CD4-positive, alpha-beta T cell treated with Interleukin-6 for 4 hours (primary cell): ENCODE results near the gene SAA2.
"Not testable (repeated sequence)": the region's sequence is repeated elsewhere in the genome, so short reads cannot be mapped to it uniquely, and the experiment has no call there.

ENCODE experiments used
- DNase-seq: peaks from one replicate; pipeline ENCODE4 v3.0.0-alpha.2; 2020; ENCODE audit warnings: mixed read lengths

SAA2 gene

GRCh38 chr11:18246379-18247190, 1.9 kb downstream of the SAA2 start:
- DNase-seq = peak; percentile 19

- DNase-seq = no peak
Measured at GRCh38 chr11:18245396-18245795, 3.1 kb downstream of the SAA2 start.

- DNase-seq = peak; percentile 59
Measured at GRCh38 chr11:18243783-18244362, 4.6 kb downstream of the SAA2 start.

- DNase-seq = no peak
Measured at GRCh38 chr11:18239655-18240054, 8.8 kb downstream of the SAA2 start.

DNA sequence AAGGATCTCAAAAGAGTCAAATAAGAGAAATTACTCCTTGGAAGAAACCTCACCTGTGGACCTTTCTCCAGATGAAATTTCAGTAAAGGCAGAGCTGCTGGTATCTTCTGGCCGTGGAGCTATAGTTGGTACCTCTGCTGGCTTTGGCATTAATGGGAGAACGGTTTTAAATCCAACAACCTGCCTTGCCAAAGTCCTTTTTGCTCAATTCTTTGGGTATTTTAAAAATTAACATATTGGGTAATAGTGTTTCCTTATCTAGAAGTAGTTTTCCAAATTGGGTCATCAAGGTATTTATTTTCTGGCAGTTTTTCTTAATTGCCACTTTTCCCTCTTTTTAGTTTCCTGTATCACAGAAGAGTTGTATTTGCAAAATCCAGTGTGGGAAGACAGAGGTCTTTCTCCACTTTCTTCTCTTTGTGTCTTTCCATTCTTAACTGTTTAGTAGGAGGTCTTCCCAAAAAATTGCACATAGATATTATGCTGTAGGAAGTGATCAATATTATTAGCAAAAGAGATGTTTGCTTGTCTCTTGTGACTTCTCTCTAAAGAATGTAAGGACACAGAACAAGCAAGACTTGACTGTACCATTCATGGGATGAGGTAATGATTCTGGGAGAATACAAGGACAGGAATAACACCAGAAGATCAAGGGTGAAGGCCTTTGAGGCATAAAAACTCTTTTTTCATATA, 11.7 kb downstream of the SAA2 start, which contains the start of gene SAA4:
Gene SAA4 (minus strand): TSS at position 139 of the 693 bp plus-strand sequence. CDS start 876 bp downstream, outside the sequence.
- no peak for DNase-seq

DNA sequence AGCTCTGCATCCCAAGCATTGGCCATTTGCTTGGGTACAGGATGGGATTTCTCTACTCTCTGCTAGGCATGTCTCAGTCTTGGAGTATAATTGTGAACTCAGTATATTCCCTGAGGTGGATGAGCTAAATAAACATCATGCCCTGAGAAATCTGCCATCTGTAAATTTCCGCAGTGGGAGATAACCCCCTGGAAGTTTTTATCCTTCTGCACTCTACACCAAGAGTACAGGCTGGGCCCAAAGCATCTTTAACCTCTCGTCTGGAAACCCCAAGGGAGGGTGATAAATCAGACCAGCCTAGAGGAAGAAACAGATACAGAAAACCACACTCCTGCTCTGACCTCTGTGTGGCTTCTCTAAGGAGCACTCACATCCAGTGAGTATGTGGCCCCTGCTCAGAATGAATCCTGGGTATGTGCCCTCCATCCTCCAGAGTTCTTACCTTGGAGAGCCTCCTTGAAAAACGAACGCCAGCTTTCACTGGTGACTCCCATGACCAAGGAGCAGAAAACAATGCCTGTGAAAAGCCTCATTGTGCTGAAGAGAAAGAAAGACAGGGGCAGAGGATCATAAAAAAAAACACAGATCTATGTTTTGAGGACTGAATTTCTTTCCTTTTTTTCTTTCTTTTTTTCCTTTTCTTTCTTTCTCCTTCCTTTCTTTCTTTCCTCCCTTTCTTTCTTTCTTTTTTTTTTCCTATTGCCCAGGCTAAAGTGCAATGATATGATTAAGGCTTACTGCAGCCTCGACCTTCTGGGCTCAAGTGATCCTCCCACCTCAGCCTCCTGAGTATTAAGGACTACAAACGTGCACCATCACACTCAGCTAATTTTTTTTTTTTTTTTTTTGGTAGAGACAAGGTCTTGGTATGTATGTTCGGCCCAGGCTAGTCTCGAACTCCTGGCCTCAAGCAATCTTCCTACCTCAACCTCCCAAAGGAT, 12.8 kb downstream of the SAA2 start:
- DNase-seq = no peak

- no peak for DNase-seq
Measured at GRCh38 chr11:18233912-18234311, 14.6 kb downstream of the SAA2 start.

GRCh38 chr11:18230859-18231258, 17.6 kb downstream of the SAA2 start:
- no peak for DNase-seq

- DNase-seq = no peak
Measured at GRCh38 chr11:18229501-18229900, 19.0 kb downstream of the SAA2 start.

DNA sequence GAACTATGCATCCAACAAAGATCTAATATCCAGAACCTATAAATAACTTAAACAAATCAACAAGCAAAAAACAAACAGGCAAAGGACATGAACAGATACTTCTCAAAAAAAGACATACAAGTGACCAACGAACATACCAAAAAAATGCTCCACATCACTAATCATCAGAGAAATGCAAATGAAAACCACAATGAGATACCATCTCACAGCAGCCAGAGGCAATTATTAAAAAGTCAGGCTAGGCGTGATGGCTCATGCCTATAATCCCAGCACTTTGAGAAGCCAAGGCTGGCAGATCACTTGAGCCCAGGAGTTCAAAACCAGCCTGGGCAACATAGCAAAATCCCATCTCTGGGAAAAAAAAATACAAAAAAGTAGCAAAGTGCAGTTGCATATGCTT, 22.6 kb downstream of the SAA2 start:
- DNase-seq = no peak

GRCh38 chr11:18223591-18224387, 24.7 kb downstream of the SAA2 start:
- no peak for DNase-seq

DNA sequence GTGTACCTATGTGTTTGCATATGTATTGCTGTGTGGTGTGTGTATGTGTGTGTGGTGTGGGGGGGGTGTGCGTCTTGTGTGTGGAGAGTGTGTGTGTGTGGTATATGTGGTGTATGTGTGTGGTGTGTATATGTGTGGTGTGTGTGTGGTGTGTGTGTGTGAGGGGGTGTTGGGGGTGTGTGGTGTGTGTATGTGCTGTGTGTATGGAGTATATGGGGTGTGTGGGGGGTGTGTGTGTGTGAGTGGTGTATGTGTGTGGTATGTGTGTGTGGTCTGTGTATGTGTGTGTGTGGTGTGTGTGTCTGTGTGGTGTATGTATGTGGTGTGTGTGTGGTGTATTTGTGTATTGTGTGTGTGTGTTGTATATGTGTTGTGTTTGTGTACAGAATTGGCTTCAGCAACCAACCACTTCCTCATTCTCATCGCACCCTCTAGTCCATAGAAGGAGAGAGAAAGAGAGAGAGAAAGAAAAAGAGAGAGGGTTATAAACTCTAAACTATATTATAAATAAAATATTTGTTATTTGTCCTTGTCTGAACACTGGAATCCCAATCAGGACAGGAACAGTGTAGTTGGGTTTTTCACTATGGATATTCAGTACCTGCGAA, 25.6 kb downstream of the SAA2 start:
- DNase-seq = no peak

DNA sequence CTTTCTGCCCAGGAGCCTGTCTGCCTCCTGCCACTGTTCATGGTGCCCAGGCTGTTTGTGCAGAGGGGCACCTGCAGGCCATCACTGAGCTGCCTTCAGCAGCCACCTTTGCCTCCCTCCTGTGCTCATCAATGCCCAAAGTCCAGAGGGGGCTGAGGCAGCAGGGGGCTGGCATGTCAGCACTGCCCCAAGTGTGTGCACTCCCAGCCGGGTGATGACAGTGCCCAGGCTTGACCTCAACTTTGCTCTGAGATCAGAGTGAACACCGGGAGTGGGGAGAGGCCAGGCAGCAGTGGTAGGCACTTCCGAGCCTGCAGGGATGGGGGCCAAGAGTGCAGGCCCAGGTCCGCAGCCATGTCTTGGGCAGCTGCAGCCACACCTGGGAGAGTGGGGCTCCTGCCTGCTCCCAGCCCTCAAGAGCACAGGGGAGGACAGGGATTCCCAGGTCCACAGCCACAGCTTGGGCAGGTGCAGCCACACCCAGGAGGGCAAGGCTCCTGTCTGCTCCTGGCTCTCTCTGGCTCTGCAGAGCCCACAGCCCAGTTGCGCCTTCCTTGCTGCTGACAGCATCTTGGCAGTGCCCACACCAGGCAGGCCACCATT, 27.1 kb downstream of the SAA2 start:
- no peak for DNase-seq

DNA sequence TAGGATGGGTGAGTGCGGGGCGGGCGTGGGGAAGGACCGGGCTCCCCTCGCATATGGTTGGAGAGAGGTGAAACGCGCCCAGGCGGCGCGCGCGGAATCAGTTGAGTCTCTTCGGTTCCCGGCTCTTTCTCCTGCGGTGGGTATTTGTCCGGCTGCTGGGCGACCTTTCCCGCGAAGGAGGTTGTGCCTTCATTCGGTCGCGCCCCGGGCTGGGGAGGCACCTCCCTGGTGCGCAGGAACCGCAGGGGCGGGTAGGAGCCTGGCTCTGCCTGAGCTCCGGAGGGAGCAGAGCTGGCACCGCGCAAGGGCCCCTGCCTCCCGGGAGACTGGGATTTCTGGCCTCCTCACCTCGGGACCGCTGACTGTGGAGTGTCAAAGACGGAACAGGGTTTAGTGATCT, 39.4 kb downstream of the SAA2 start:
- DNase-seq = no peak

GRCh38 chr11:18204771-18205170, 43.7 kb downstream of the SAA2 start:
- DNase-seq = no peak

GRCh38 chr11:18204220-18204619, 44.2 kb downstream of the SAA2 start:
- no peak for DNase-seq

- DNase-seq = no peak
Measured at GRCh38 chr11:18203723-18204122, 44.7 kb downstream of the SAA2 start.

- not testable (repeated sequence) for DNase-seq
Measured at GRCh38 chr11:18197738-18198137, 50.7 kb downstream of the SAA2 start.

- no peak for DNase-seq
Measured at GRCh38 chr11:18196532-18196931, 51.9 kb downstream of the SAA2 start.
